T-helper 1 cell (primary cell): ENCODE measurements around the gene TEF.
A peak's percentile ranks its signal among the peaks of the same experiment; 100 is the strongest.
"Not testable (repeated sequence)": the region's sequence is repeated elsewhere in the genome, so short reads cannot be mapped to it uniquely, and the experiment has no call there.

Experiments used
- DNase-seq, 5 donors: peaks; one replicate each; pipeline ENCODE4 v3.0.0-alpha.2; 2012 to 2020

Gene TEF

DNA sequence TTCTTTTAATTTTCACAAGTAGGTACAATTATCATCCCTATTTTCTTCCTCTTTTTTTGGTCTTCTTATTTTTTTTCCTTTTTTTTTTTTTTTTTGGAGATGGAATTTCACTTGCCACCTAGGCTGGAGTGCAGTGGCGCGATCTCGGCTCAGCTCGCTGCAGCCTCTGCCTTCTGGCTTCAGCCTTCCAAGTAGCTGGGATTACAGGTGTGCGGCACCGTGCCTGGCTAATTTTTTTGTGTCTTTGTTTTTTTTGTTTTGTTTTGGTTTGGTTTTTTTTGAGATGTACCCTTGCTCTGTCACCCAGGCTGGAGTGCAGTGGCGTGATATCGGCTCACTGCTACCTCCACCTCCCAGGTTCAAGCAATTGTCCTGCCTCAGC, 48.2 kb downstream of the TEF start:
- no peak for DNase-seq

GRCh38 chr22:41431656-41432055, 49.9 kb downstream of the TEF start:
- DNase-seq, result no peak

GRCh38 chr22:41433480-41433879, 51.7 kb downstream of the TEF start:
- not testable (repeated sequence) for DNase-seq

- DNase-seq, result not testable (repeated sequence)
These were observed 52.7 kb downstream of the TEF start for GRCh38 chr22:41434361-41435003.

GRCh38 chr22:41435560-41435959, 53.8 kb downstream of the TEF start:
- DNase-seq, result no peak

DNA sequence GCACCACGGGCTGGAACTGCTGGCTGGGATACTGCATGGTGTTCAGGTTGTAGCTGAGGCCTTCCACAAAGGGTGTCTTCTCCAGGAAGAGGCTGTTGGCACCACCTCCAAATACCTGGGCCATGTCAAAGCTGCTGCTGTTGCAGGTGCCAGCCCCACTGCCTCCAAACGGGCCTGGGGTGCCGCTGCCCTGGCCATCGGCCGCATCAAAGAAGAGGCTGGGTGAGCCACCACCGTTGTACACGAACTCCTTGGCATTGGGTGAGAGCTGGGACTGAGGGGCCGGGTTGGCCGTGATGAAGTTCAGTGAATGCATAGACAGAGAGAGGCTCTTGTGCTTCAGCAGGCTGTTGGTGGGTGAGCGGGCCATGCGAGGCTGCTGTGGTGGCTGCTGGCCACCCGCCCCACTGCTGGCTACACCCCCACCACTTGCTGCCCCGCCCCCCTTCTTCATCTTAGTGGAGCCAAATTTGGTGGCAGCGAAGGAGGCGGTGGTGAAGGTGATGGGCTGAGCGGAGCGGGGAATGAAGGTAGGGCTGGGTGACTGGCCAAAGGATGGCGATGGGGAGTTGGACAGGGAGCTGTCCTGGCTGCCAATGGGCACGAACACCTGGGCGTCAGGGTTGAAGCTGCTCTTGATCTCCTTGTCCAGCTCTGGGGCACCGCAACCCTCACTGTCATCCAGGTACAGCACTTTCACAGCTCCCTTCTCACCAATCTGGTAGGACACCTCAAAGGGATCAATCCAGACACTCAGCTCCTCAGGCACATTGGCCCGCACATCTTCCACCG, 54.8 kb downstream of the TEF start:
- no peak for DNase-seq

GRCh38 chr22:41437198-41437597, 55.5 kb downstream of the TEF start:
- no peak for DNase-seq

DNA sequence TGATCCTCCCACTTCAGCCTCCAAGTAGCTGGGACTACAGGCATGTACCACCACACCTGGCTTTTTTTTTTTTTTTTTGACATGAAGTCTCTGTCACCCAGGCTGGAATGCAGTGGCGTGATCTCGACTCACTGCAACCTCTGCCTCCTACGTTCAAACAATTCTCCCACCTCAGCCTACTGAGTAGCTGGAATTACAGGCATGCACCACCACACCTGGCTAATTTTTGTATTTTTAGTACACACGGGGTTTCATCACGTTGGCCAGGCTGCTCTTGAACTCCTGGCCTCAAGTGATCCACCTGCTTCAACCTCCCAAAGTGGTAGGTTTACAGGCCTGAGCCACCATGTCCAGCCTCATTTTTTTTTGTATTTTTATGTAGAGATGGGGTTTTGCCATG, 58.8 kb downstream of the TEF start:
- not testable (repeated sequence) for DNase-seq

DNA sequence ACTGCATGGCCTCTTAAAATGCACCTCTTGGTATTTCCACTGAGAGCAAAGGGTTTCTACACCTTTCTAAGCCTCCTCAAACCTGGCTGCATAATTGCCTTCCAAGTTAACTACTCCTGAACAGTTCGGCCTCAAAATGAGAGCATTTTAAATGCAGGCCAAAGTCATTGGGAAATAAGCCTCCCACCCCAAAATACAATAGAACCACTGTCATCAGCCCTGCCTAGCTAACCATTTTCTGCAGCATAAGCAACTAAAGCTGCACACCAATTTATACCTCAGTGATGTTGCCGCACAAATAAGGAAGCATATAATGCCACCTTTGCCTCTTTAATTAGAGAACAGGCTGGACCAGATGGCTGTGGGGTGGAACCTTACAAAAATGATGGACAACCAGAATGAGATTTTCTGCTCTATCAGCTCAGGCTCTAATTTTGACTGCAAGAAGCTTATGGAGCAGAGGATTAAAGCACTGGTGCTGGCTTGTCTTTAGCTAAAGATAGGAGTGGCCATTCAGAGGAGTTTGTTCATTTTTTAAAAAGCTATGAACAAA, 60.6 kb downstream of the TEF start:
- DNase-seq, result no peak

DNA sequence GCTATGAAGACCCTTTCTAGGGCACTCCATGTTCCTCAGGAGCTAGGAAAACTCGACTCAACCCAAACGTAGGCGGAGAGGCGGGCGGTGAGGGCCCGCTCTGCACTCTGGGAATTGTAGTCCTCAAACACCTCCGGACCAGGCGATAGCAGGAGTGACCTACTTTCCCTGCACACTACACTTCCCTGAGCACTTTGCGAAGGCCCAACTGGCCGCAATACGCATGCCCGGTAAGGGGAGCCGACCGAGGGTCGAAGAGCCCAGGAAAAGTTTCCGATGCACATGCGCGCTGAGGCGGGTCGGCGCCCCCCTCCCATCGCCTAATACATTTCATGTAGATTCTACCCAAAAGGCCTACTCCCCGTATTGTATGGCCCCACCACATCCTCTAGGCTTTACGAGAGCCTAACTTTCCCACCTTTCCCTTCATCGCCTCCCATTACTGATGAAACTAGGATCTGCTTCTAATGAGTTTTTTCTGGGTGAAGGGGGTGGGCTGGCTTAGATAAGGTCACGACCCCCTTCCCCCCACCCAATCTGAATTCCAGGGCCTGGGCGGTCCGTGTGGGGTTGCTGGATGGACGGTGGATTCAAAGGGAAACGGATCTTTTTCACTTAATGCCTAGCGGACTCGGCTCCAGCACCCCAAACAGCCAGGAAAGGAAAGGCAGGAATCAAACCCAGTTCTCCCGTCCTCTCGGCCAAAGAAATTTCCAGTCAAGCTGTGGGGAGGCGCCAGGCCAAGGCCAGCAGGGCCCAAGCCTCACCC, 62.8 kb downstream of the TEF start:
- peak; percentile 63 to 92 (median 72) for DNase-seq

GRCh38 chr22:41445129-41446056, 63.7 kb downstream of the TEF start:
- peak in 3 of 5 donors; percentile 11 to 34 (median 29) for DNase-seq

DNA sequence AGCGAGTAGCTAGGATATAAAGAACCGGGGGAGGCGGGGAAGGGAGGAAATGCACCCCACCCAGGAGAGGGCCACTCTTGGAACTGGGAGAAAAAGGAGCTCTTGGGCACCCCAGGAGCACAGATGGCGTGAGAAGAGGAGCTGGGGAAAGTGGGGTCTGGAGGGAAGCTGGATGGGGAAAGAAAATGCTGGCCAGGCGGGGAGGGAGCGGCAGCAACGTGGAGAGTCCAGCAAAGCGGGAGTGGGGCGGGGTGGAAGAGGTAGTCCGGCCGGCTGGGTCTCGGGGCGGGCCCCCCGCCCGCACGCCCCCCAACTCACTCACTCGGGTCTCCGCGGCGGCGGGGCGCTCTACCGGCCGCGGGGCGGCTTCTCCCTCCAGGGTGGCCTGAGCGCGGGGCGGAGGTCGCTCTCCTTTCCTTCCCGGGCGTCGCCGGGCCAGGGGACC, 64.3 kb downstream of the TEF start:
- peak in 1 of 5 donors; percentile 11 for DNase-seq

GRCh38 chr22:41446639-41447434, 65.1 kb downstream of the TEF start, which contains the start of gene TOB2:
TOB2 (minus strand) TSS chr22:41446801; CDS start chr22:41437345, 9,456 bp downstream.
- peak; percentile 88 to 95 (median 93) for DNase-seq

- DNase-seq, result peak; percentile 38 to 71 (median 52)
These were observed 65.9 kb downstream of the TEF start for GRCh38 chr22:41447435-41448188.

GRCh38 chr22:41448189-41448808, 66.6 kb downstream of the TEF start:
- peak; percentile 79 to 96 (median 88) for DNase-seq
